ENCODE data around the gene TMOD3. TPM values are rescaled to one million over a fixed set of nuclear protein-coding genes. Genes with fewer than 3 reads are reported as not detected.

Gene TMOD3
- total and polyA plus RNA-seq, 2 donors from 2014 or later: 8.9 to 49.0 TPM

- no peaks in the 10 kb centered on the region for H3K36me3 ChIP-seq (ENCODE audit: control insufficient read depth in 2 of 3, insufficient read depth in 3 of 3, low read length in 3 of 3)
- intact Hi-C loops (cut with DNase I): no loop called here
- no peaks in the 10 kb centered on the region for H3K9me3 ChIP-seq (ENCODE audit: control insufficient read depth in 2 of 3, insufficient read depth in 1 of 3, low read length in 3 of 3)
- H3K4me3 ChIP-seq (ENCODE audit: low read length in 3 of 3): no peak overlapping the region
- no peak overlapping the region for H3K27ac ChIP-seq (ENCODE audit: low read depth in 2 of 2, low read length in 2 of 2)
- no peak overlapping the region for H3K9ac ChIP-seq (ENCODE audit: low read length in 3 of 3)
- FAIRE-seq: no peak
- no peak for DNase-seq
- peaks cover 0 to 37% (median 21%) of the 10 kb centered on the region in 3 donors for H3K4me1 ChIP-seq (ENCODE audit: control insufficient read depth in 2 of 3, insufficient read depth in 2 of 3, low read depth in 1 of 3, low read length in 3 of 3)
- no peak for TF ChIP-seq CTCF (IDR thresholded peaks at IDR 0.05; ENCODE audit: borderline replicate concordance, extremely low read depth, insufficient read depth)
- H3K27me3 ChIP-seq (ENCODE audit: control insufficient read depth, insufficient read depth, low read length): no peaks in the 10 kb centered on the region
These were observed 12.1 kb downstream of the TMOD3 start for GRCh38 chr15:51841406-51842040.

- no peaks in the 10 kb centered on the region for H3K27me3 ChIP-seq (ENCODE audit: control insufficient read depth, insufficient read depth, low read length)
- FAIRE-seq (no peak), DNase-seq (no peak)
- intact Hi-C loops (cut with DNase I): no loop called here
- H3K9ac ChIP-seq (ENCODE audit: low read length in 3 of 3): no peak overlapping the region
- H3K4me3 ChIP-seq (ENCODE audit: low read length in 3 of 3): no peak overlapping the region
- H3K27ac ChIP-seq (ENCODE audit: low read depth in 2 of 2, low read length in 2 of 2): no peak overlapping the region
- no peak for TF ChIP-seq CTCF (IDR thresholded peaks at IDR 0.05; ENCODE audit: borderline replicate concordance, extremely low read depth, insufficient read depth)
- H3K4me1 ChIP-seq (ENCODE audit: control insufficient read depth in 2 of 3, insufficient read depth in 2 of 3, low read depth in 1 of 3, low read length in 3 of 3): peaks cover 0 to 32% (median 21%) of the 10 kb centered on the region in 3 donors
- H3K9me3 ChIP-seq (ENCODE audit: control insufficient read depth in 2 of 3, insufficient read depth in 1 of 3, low read length in 3 of 3): no peaks in the 10 kb centered on the region
- H3K36me3 ChIP-seq (ENCODE audit: control insufficient read depth in 2 of 3, insufficient read depth in 3 of 3, low read length in 3 of 3): no peaks in the 10 kb centered on the region
These were observed 12.8 kb downstream of the TMOD3 start for GRCh38 chr15:51842265-51842664.

- no peak for FAIRE-seq
- Histone ChIP-seq H3K27ac (ENCODE audit: low read depth in 2 of 2, low read length in 2 of 2) (peak overlapping the region; percentile 57 to 59), H3K27me3 (ENCODE audit: control insufficient read depth, insufficient read depth, low read length) (no peaks in the 10 kb centered on the region), H3K4me1 (ENCODE audit: control insufficient read depth in 2 of 3, insufficient read depth in 2 of 3, low read depth in 1 of 3, low read length in 3 of 3) (peaks cover 0 to 24% (median 15%) of the 10 kb centered on the region in 3 donors), H3K4me3 (ENCODE audit: low read length in 3 of 3) (peak overlapping the region in 1 of 3 donors; percentile 22), H3K9me3 (ENCODE audit: control insufficient read depth in 2 of 3, insufficient read depth in 1 of 3, low read length in 3 of 3) (no peaks in the 10 kb centered on the region), H3K36me3 (ENCODE audit: control insufficient read depth in 2 of 3, insufficient read depth in 3 of 3, low read length in 3 of 3) (no peaks in the 10 kb centered on the region), H3K9ac (ENCODE audit: low read length in 3 of 3) (no peak overlapping the region)
- peak in 2 of 5 donors; percentile 23 to 46 for DNase-seq
- TF ChIP-seq CTCF (IDR thresholded peaks at IDR 0.05; ENCODE audit: borderline replicate concordance, extremely low read depth, insufficient read depth): no peak
- intact Hi-C loops (cut with DNase I): no loop called here
These were observed 13.6 kb downstream of the TMOD3 start for GRCh38 chr15:51842852-51843737.
